Lower leg skin (tissue), 4 donors: ENCODE results near the gene RNU1-2. TPM values are rescaled to one million over a fixed set of nuclear protein-coding genes. Genes with fewer than 3 reads are reported as not detected.
"Not testable (repeated sequence)": the region's sequence is repeated elsewhere in the genome, so short reads cannot be mapped to it uniquely, and the experiment has no call there.

Source experiments
- DNase-seq, 2 donors: peaks; one replicate each; pipeline ENCODE4 v3.0.0-alpha.2; 2019; ENCODE audit warnings: low spot score in 2 of 2
- H3K4me3 ChIP-seq: fragments of 200-600 bp; sonication (generic); 2 replicates; pipeline ENCODE4 v1.5.1; 2017; ENCODE audit warnings: mild to moderate bottlenecking, low read depth; ENCODE audit not compliant: poor library complexity, severe bottlenecking
- CTCF ChIP-seq, 3 donors: fragments of 450-650 bp; IDR thresholded peaks; one replicate each; pipeline ENCODE4 v1.5.1; 2016; ENCODE audit warnings: antibody characterized with exemption in 3 of 3, mild to moderate bottlenecking in 3 of 3, moderate library complexity in 2 of 3
- POLR2A ChIP-seq, 2 donors: fragments of 450-650 bp; IDR thresholded peaks; one replicate each; pipeline ENCODE4 v1.6.1; 2016 to 2017; ENCODE audit warnings: antibody characterized with exemption in 2 of 2, mild to moderate bottlenecking in 1 of 2, moderate library complexity in 1 of 2
- WGBS, 2 donors: methylation state at CpG; one replicate each; pipeline ENCODE4 v1.1.5; 2018; 5-methylcytosine and 5-hydroxymethylcytosine counted together
- intact Hi-C: fragments of 100-400 bp; cut with DNase I; formaldehyde crosslinking; loops from one replicate; pipeline ENCODE4 v1.15.0; 2023; ENCODE audit warnings: low total_unique reads
- total RNA-seq, 4 donors: library from RNA; depleted of rRNA; stranded (reverse); fragments of >200 nt; gene quantifications; one replicate each; pipeline ENCODE4 v1.1.0, GENCODE V29; 2016

The RNU1-2 gene
- total RNA-seq, 4 donors from 2014 or later: under 0.01 TPM; not detected in 1

GRCh38 chr1:16894338-16894737 lies 1.4 kb upstream of the RNU1-2 start:
- DNase-seq, intact Hi-C loops, H3K4me3 ChIP-seq: not testable (repeated sequence)
- WGBS, 2 donors: 82 to 90% methylated on average over 6 of the region's 6 CpGs

GRCh38 chr1:16895233-16895597 lies 565 bp upstream of the RNU1-2 start:
- WGBS, 2 donors: 2 to 4% methylated on average over 4 to 6 of the region's 6 CpGs
- DNase-seq, H3K4me3 ChIP-seq, intact Hi-C loops: not testable (repeated sequence)

DNA sequence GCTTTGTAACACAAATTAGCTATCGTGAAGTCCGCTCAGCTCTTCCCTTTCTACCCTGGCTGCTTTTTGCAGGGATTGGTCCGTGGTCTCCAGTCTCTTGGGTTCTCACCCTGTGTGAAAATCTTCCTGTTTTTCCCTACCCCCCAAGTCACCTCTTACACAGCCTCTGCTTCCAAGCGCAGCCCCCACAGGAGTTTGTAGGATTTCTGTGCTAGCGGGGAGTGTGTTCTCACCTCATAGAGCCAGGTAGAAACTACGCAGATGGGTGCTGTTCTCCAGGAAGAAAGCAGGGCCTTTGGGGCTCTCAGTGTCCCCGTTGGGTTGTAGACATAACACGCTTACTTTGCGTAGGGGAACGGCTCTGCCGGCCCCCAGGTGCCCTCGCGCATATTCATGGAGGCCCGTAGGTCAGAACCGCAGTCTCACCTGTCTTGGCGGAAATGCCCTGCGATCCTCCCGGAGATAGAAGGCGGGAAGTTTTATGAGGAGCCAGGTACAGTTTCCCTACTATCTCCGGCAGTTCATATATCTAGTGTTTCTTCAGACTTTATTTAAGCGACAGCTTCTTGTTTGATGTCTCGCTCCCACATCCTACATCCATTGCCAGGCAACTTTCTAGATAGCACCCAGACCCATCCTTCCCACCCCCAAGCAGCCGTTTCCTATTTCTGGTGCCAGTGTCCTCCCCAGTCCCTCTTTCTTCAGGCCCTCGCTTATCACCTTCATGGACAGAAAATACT lies 706 bp downstream of the RNU1-2 start:
- WGBS, 2 donors: 17 to 20% methylated on average over 22 to 24 of the region's 24 CpGs
- H3K4me3 ChIP-seq, intact Hi-C loops: not testable (repeated sequence)
- DNase-seq: peak in 1 of 2 donors; percentile 93

DNA sequence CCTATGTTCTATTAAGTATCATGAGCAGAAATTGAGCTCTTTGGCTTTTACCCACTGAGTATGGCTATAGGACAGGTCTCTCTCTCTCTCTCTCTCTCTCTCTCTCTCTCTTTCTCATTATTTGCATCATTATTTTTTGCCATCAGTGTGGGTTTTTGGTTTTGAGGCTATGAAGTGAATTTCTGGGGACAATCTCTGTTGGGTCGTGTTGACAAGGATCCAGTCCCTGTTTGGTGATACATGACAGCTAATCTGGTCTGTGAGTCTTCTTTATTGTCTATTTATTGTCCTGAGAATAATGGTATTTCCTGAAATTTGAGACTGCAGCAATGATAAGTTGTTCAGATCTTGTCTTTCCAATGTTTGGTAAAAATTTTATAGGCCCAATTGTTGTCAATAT lies 1.9 kb downstream of the RNU1-2 start:
- WGBS, 2 donors: 44 to 50% methylated on average over 1 of the region's 1 CpG
- DNase-seq, H3K4me3 ChIP-seq, intact Hi-C loops: not testable (repeated sequence)

GRCh38 chr1:16898298-16898697 lies 2.5 kb downstream of the RNU1-2 start:
- DNase-seq, intact Hi-C loops, H3K4me3 ChIP-seq: not testable (repeated sequence)

DNA sequence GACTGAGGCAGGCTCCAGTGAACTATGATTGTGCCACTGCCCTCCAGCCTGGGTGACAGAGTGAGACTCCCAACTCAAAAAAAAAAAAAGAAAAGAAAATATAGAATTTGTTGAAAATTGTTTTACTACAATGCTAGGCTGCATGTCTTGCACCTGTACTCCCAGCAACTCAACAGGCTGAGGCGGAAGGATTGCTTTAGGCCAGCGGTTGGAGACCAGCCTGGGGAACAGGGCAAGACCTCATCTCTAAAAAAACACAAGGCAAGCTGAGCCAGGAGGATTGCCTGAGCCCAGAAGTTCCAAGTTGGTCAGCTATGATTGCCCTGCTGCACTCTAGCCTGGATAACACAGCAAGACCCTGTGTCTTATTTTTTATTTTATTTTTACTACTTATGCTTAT lies 3.2 kb downstream of the RNU1-2 start:
- DNase-seq, intact Hi-C loops, H3K4me3 ChIP-seq: not testable (repeated sequence)
- WGBS, 2 donors: 82 to 94% methylated on average over 2 of the region's 2 CpGs

DNA sequence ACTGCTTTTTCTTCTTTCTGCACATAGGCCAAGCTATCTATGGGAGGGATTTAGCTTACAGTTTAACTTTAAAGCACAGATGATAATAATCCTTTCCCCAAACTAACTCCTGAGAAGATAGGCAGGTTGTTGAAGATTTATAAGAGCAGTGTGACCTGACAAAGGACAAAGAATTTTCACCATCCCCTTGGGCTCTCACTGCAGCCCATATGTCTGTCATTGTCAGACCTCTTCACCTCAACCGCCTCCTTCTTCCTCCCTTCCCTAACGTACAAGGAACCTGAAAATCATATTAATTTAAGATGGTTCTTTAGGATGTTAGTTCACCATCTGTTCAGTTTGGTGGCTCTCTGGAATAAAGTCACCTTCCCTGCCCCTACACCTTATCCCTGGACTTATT lies 5.0 kb downstream of the RNU1-2 start:
- no peak overlapping the region for H3K4me3 ChIP-seq
- intact Hi-C loops: no loop called here
- no peak for DNase-seq
- TF ChIP-seq POLR2A (IDR thresholded peaks at IDR 0.05): no peak
- TF ChIP-seq CTCF (IDR thresholded peaks at IDR 0.05): no peak
- 69 to 71% methylated on average over 2 of the region's 2 CpGs for WGBS, 2 donors

GRCh38 chr1:16901371-16901770 lies 5.6 kb downstream of the RNU1-2 start:
- intact Hi-C loops, H3K4me3 ChIP-seq, DNase-seq: not testable (repeated sequence)
- 64 to 83% methylated on average over 2 of the region's 2 CpGs for WGBS, 2 donors

DNA sequence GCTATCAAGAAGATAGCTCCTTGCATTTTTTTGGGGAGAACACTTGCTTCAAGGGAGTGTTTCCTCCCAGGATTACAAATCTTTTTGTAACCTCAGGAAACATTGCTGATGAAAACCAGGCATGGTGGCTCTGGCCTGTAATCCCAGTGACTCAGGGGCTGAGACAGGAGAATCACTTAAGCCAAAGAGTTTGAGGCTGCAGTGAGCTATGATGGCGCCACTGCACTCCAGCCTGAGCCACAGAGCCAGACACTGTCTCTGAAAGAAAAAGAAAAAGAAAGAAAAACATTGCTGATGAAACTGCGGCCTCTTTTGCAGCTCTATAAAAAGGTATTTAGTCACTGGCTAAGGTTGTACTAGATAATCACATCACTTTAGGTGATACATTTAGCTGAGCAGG lies 7.3 kb downstream of the RNU1-2 start:
- no peak for DNase-seq
- intact Hi-C loops: no loop called here
- 60 to 69% methylated on average over 2 of the region's 2 CpGs for WGBS, 2 donors
- TF ChIP-seq CTCF (IDR thresholded peaks at IDR 0.05) (no peak), POLR2A (IDR thresholded peaks at IDR 0.05) (no peak)
- no peak overlapping the region for H3K4me3 ChIP-seq

DNA sequence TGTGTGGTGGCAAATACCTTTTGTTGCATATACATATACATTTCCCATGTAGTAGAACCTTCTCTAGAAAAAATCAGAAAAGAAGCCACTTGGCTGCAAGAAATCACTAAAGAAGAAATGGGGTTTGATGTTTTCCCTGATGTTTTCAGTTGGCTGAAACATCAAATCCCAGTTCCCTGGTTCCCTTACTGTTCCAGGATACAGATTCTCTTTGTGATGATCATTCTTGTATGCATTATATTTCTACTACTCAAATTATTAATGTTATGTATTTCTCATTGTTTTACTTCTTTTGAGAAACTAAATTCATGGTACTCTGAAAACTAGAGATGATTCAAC lies 7.6 kb downstream of the RNU1-2 start:
- TF ChIP-seq POLR2A (IDR thresholded peaks at IDR 0.05) (no peak), CTCF (IDR thresholded peaks at IDR 0.05) (no peak)
- H3K4me3 ChIP-seq: no peak overlapping the region
- intact Hi-C loops: no loop called here
- no peak for DNase-seq
